HG03442 (cell line): ENCODE measurements around the gene PCDHGA10.
"Not testable (repeated sequence)": the region's sequence is repeated elsewhere in the genome, so short reads cannot be mapped to it uniquely, and the experiment has no call there.

Experiments used
- ATAC-seq: cut with Tn5 transposase; IDR thresholded peaks from one replicate; pipeline ENCODE4 v1.9.1; 2021; ENCODE audit warnings: mild to moderate bottlenecking, moderate library complexity; ENCODE audit not compliant: unreplicated experiment

Gene PCDHGA10

DNA sequence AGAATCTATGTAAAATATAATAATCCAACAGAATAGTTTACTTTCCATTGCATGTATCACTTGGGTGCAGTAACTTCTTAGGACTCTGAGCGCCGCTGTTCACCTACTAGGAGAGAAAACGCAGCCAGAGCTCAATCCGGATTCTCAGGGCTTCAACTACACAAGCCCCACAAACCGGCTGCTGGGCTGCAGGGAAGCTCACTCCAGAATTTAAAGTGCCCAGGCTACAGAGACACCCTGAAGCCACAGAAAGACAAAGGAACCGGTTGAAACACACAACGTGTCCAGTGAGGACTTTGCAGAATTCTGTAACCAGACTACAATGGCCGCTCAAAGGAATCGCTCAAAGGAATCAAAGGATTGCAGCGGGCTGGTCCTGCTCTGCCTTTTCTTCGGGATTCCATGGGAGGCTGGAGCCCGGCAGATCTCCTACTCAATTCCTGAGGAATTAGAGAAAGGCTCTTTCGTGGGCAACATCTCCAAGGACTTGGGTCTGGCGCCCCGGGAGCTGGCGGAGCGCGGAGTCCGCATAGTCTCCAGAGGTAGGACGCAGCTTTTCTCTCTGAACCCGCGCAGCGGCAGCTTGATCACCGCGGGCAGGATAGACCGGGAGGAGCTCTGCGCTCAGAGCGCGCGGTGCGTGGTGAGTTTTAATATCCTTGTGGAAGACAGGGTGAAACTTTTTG is at the start of gene PCDHGA10:
Gene PCDHGA10, plus strand, starts transcription at position 134 of the 686 bp plus-strand sequence. Its CDS starts 189 bp downstream, at position 323.
- peak; percentile 81 for ATAC-seq

DNA sequence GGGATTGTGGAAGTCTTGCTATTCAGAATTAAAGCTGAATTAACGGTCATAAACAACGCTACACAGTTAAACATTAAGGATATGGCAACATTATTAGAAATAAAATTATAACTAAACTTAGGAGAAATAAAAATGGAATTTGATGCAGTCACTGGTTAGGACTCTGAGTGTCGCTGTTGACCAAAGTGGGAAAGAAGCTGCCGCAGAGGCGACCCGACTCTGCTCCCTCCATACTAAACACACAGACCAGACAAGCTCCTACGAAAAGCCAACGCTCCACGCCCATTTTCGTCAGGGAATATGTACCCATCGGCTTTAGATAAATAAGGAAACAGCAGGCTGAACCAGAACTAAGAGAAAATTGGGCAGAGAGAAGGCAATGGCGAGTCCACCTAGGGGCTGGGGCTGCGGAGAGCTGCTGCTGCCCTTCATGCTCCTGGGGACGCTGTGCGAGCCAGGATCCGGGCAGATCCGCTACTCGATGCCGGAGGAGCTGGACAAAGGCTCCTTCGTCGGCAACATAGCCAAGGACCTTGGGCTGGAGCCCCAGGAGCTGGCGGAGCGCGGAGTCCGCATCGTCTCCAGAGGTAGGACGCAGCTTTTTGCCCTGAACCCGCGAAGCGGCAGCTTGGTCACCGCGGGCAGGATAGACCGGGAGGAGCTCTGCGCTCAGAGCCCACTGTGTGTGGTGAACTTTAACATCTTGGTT is 48.7 kb upstream of the PCDHGA10 start, which contains the start of gene PCDHGA5:
Gene PCDHGA5, plus strand, starts transcription at position 211 of the 709 bp plus-strand sequence. Its CDS starts 169 bp downstream, at position 380.
- no peak for ATAC-seq

DNA sequence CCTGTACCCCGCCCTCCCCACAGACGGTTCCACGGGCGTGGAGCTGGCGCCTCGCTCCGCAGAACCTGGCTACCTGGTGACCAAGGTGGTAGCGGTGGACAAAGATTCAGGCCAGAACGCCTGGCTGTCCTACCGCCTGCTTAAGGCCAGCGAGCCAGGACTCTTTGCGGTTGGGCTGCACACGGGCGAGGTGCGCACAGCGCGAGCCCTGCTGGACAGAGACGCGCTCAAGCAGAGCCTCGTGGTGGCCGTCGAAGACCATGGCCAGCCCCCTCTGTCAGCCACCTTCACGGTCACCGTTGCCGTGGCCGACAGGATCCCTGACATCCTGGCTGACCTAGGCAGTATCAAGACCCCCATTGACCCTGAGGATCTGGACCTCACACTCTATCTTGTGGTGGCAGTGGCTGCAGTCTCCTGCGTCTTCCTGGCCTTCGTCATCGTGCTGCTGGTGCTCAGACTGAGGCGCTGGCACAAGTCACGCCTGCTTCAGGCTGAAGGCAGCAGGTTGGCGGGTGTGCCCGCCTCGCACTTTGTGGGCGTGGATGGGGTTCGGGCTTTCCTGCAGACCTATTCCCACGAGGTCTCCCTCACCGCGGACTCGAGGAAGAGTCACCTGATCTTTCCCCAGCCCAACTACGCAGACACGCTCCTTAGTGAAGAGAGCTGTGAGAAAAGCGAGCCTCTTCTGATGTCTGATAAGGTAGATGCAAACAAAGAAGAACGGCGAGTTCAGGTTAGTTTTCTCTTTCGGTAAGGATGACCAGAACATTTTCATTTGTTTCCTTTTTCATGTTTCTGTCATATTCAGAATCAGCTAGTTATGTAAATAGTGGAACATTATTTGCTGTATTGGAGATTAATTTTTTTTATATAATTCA is 46.5 kb upstream of the PCDHGA10 start:
- ATAC-seq = no peak

DNA sequence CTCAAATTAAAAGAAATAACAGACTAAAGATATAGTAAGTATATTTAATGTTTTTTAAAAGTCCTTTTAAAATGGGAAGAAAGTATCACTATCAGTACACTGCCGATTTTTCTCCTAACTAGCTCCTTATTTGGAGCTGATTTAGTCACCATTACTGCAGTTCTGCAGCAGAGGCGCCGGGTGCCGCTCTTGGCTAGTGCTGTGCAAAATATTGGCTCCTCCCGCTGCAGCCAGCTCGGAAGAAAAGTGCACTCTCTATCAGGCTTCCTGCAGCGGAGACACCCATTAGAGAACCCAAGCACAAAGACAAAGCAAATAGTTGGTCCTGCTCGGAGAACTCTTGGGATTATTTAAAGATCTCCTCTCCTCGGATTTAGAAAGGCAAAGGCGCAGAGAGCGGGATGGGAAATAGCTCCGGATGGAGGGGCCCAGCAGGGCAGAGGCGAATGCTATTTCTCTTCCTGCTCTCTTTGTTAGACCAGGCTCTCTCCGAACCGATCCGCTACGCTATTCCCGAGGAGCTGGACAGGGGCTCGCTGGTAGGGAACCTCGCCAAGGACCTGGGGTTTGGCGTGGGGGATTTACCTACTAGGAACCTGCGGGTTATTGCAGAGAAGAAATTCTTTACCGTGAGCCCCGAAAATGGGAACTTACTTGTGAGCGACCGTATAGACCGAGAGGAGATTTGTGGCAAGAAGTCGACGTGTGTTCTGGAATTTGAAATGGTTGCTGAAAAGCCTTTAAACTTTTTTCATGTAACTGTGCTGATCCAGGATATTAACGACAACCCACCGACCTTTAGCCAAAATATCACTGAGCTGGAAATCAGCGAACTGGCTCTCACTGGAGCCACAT is 42.6 kb upstream of the PCDHGA10 start, which contains the start of gene PCDHGB3:
Gene PCDHGB3, plus strand, starts transcription at position 249 of the 855 bp plus-strand sequence. Its CDS starts 153 bp downstream, at position 402.
- peak; percentile 64 for ATAC-seq

DNA sequence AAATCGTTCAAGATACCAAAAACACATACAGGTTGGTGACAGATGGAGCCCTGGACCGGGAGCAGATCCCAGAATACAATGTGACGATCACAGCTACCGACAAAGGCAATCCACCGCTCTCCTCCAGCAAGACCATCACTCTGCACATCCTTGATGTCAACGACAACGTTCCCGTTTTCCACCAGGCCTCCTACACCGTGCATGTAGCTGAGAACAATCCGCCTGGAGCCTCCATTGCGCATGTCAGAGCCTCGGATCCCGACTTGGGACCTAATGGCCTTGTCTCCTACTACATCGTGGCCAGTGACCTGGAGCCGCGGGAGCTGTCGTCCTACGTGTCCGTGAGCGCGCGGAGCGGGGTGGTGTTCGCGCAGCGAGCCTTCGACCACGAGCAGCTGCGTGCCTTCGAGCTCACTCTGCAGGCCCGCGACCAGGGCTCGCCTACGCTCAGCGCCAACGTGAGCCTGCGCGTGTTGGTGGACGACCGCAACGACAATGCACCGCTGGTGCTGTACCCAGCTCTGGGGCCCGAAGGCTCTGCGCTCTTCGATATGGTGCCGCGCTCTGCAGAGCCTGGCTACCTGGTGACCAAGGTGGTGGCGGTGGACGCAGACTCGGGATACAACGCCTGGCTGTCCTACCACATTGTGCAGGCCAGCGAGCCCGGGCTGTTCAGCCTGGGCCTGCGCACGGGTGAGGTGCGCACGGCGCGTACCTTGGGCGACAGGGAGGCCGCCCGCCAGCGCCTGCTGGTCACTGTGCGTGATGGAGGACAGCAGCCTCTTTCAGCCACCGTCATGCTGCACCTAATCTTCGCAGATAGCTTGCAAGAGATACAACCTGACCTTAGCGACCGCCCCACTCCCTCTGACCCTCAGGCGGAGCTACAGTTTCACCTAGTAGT is 41.0 kb upstream of the PCDHGA10 start:
- ATAC-seq = no peak

DNA sequence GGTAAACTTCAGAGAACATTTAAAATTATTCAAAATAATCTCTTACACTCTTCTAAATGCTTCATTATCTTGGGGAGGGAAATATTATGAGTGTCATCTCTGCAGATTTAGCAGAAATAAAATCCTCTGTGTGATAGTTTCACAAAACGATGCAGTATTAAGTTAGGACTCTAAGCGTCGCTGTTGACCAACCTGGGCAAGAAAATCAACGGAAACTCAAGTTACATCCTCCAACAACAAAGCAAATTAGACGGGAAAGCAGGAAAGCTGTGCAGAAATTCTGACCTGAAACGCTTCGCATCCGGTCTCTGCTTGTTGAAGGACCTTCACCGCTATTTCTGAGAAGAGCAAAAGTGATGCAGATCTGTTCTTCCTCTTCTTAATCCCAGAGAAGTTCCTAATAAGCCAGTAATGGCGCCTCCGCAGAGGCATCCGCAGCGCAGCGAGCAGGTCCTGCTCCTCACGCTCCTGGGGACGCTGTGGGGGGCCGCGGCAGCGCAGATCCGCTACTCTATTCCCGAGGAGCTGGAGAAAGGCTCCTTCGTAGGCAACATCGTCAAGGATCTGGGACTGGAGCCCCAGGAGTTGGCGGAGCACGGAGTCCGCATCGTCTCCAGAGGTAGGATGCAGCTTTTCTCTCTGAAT is 39.0 kb upstream of the PCDHGA10 start, which contains the start of gene PCDHGA6:
Gene PCDHGA6, plus strand, starts transcription at position 219 of the 645 bp plus-strand sequence. Its CDS starts 193 bp downstream, at position 412.
- ATAC-seq = no peak

DNA sequence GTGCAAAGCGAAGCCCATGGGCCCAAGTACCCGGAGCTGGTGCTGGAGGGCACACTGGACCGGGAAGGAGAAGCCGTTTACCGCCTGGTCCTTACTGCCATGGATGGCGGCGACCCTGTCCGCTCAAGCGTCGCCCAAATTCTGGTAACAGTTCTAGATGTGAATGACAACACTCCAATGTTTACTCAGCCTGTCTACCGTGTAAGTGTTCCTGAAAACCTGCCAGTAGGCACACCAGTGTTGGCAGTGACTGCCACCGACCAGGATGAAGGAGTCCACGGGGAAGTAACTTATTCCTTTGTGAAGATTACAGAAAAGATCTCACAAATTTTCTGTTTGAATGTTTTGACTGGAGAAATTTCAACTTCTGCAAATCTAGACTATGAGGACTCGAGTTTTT is 38.2 kb upstream of the PCDHGA10 start:
- no peak for ATAC-seq

GRCh38 chr5:141375444-141376155 is 37.2 kb upstream of the PCDHGA10 start:
- not testable (repeated sequence) for ATAC-seq

DNA sequence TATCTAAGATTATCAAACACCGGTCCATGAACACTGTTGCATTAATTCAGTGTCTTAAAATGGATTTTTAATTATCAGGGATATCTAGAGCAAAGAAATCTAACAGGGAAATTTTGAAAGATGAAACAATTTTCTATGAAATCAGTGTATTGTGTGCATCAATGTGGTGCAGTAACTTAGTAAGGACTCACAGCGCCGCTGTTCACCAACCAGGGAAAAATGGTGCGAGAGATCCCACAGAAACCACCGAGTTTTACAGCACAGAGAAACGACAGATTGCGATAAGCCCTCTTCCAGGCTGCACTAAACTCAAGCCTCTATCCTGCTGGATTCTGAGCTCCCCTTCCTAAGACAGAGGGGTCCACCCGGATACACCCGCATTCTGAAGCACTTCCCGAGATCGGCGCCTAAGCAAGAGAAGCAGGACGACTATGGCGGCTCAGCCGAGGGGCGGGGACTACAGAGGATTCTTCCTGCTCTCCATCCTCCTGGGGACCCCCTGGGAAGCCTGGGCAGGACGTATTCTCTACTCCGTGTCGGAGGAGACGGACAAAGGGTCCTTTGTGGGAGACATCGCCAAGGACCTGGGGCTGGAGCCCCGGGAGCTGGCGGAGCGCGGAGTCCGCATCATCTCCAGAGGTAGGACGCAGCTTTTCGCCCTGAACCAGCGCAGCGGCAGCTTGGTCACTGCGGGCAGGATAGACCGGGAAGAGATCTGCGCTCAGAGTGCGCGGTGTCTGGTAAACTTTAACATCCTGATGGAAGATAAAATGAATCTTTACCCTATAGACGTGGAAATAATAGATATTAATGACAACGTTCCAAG is 30.1 kb upstream of the PCDHGA10 start, which contains the start of gene PCDHGA7:
Gene PCDHGA7, plus strand, starts transcription at position 274 of the 826 bp plus-strand sequence. Its CDS starts 158 bp downstream, at position 432.
- ATAC-seq = no peak

DNA sequence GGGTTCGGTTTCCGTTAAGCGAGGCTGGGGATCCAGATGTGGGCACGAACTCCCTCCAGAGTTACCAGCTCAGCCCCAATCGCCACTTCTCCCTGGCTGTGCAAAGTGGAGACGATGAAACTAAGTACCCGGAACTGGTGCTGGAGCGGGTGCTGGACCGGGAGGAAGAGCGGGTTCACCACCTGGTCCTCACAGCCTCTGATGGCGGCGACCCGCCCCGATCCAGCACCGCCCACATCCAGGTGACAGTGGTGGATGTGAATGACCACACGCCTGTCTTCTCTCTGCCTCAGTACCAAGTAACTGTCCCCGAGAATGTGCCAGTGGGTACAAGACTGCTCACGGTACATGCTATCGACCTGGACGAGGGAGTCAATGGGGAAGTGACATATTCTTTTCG is 29.4 kb upstream of the PCDHGA10 start:
- ATAC-seq = no peak

GRCh38 chr5:141384471-141385267 is 28.1 kb upstream of the PCDHGA10 start:
- ATAC-seq = no peak

GRCh38 chr5:141387557-141388311 is 25.1 kb upstream of the PCDHGA10 start, which contains the start of gene PCDHGB4:
PCDHGB4 (plus strand) TSS chr5:141387698; CDS start chr5:141387885, 187 bp downstream.
- ATAC-seq = not testable (repeated sequence)

GRCh38 chr5:141388661-141389060 is 24.1 kb upstream of the PCDHGA10 start:
- no peak for ATAC-seq

DNA sequence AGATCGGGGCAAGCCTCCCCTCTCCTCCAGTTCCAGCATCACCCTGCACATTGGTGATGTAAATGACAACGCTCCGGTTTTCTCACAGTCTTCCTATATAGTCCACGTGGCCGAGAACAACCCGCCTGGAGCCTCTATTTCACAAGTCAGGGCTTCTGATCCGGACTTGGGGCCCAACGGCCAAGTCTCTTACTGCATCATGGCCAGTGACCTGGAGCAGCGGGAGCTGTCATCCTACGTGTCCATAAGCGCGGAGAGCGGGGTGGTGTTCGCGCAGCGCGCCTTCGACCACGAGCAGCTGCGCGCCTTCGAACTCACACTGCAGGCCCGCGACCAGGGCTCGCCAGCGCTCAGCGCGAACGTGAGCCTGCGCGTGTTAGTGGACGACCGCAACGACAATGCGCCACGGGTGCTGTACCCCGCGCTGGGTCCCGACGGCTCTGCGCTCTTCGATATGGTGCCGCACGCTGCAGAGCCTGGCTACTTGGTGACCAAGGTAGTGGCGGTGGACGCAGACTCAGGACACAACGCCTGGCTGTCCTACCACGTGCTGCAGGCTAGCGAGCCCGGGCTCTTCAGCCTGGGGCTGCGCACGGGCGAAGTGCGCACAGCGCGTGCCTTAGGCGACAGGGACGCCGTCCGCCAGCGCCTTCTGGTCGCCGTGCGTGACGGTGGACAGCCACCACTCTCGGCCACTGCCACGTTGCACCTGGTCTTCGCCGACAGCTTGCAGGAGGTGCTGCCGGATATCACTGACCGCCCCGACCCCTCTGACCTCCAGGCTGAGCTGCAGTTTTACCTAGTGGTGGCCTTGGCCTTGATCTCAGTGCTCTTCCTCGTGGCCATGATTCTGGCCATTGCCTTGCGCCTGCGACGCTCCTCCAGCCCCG is 23.4 kb upstream of the PCDHGA10 start:
- no peak for ATAC-seq
